Endothelial cell of umbilical vein (primary cell): ENCODE data around the gene ERLEC1. TPM values are rescaled to one million over a fixed set of nuclear protein-coding genes. Genes with fewer than 3 reads are reported as not detected.

Experiments used
- BruUV-seq: library from RNA; stranded (reverse); fragments of 400-500 nt; replicated peaks from 2 replicates; lab custom pipeline; 2021; lab: Mats Ljungman, UMichigan
- CTCF ChIA-PET: fragments of 300-600, 350-600 bp; sonication (Branson Sonifier 250); formaldehyde crosslinking; loops from one replicate; lab custom pipeline; 2021; ENCODE audit warnings: antibody characterized with exemption, inconsistent platforms; lab: Charles Lee
- POLR2A ChIA-PET: fragments of 300-600, 350-600 bp; sonication (Branson Sonifier 250); formaldehyde crosslinking; loops from one replicate; lab custom pipeline; 2021; ENCODE audit warnings: antibody characterized with exemption, inconsistent platforms; lab: Charles Lee
- DNase-seq: peaks from one replicate; pipeline ENCODE4 v3.0.0-alpha.2; 2011; ENCODE audit warnings: low read depth, low spot score
- FAIRE-seq: peaks from 2 replicates; lab custom pipeline; 2011; peaks lifted over from hg19 to GRCh38; lab: Jason Lieb, UNC
- H2AFZ ChIP-seq: 2 replicates; pipeline ENCODE4 v1.6.0; 2012; ENCODE audit warnings: low read depth, low read length, control low read depth, inconsistent platforms
- H3K27ac ChIP-seq: 2 replicates; pipeline ENCODE4 v1.5.1; 2011; ENCODE audit warnings: low read depth, mild to moderate bottlenecking, control low read depth, low read length, moderate library complexity; ENCODE audit not compliant: insufficient read depth
- H3K27me3 ChIP-seq, 2 experiments: 2 replicates each; pipeline versions ENCODE4 v1.6.0 to v1.6.1; 2011; ENCODE audit warnings: low read length in 2 of 2, mixed read lengths in 1 of 2; ENCODE audit not compliant: control insufficient read depth in 2 of 2, insufficient read depth in 2 of 2
- H3K36me3 ChIP-seq, 2 experiments: 2 replicates in 1 of 2; 3 replicates in 1 of 2; pipeline ENCODE4 v1.5.1; 2011; ENCODE audit warnings: low read length in 2 of 2, mild to moderate bottlenecking in 1 of 2, moderate library complexity in 1 of 2; ENCODE audit not compliant: control insufficient read depth in 2 of 2, insufficient read depth in 2 of 2; ENCODE audit errors: extremely low read depth in 1 of 2
- H3K4me1 ChIP-seq: 3 replicates; pipeline ENCODE4 v1.5.1; 2011; ENCODE audit warnings: mild to moderate bottlenecking, low read length; ENCODE audit not compliant: control insufficient read depth, insufficient read depth; ENCODE audit errors: extremely low read depth
- H3K4me2 ChIP-seq: 2 replicates; pipeline ENCODE4 v1.6.1; 2011; ENCODE audit warnings: low read length, control low read depth, mixed read lengths; ENCODE audit not compliant: insufficient read depth
- H3K4me3 ChIP-seq, 3 experiments: fragments of 200-600 bp in 1 of 3; sonication (generic), shearing (Covaris generic) in 1 of 3; replicated peaks in 1 of 3; 2 replicates each; pipeline ENCODE4 v1.5.1; 2011 to 2016; ENCODE audit warnings: control low read depth in 3 of 3, low read length in 3 of 3, mild to moderate bottlenecking in 2 of 3, inconsistent platforms in 1 of 3, low read depth in 1 of 3, moderate library complexity in 1 of 3; ENCODE audit not compliant: insufficient read depth in 1 of 3
- H3K79me2 ChIP-seq: 2 replicates; pipeline ENCODE4 v1.6.0; 2012; ENCODE audit warnings: low read length, inconsistent platforms; ENCODE audit not compliant: control insufficient read depth, insufficient read depth
- H3K9ac ChIP-seq: replicated peaks from 2 replicates; pipeline ENCODE3; 2011; ENCODE audit warnings: low read length, control low read depth; ENCODE audit not compliant: insufficient read depth; ENCODE audit errors: extremely low read depth
- H3K9me1 ChIP-seq: replicated peaks from 3 replicates; pipeline ENCODE4 v1.6.0; 2011; ENCODE audit warnings: mild to moderate bottlenecking, low read length; ENCODE audit not compliant: control insufficient read depth, insufficient read depth; ENCODE audit errors: extremely low read depth
- H3K9me3 ChIP-seq: replicated peaks from 2 replicates; pipeline ENCODE4 v1.5.1; 2012; ENCODE audit warnings: low read length, inconsistent platforms; ENCODE audit not compliant: control insufficient read depth, insufficient read depth
- H4K20me1 ChIP-seq: replicated peaks from 2 replicates; pipeline ENCODE3; 2011; ENCODE audit warnings: mild to moderate bottlenecking, low read length; ENCODE audit not compliant: control insufficient read depth, insufficient read depth; ENCODE audit errors: extremely low read depth
- CTCF ChIP-seq, 2 donors: IDR thresholded peaks; 1 replicate in 1 of 2; 2 replicates in 1 of 2; pipeline ENCODE4 v1.5.1; 2011; ENCODE audit warnings: low read length in 2 of 2, mild to moderate bottlenecking in 2 of 2, moderate library complexity in 2 of 2, control low read depth in 1 of 2, inconsistent platforms in 1 of 2, low read depth in 1 of 2; ENCODE audit not compliant: insufficient read depth in 1 of 2; ENCODE audit errors: extremely low read depth in 1 of 2
- EZH2 ChIP-seq: IDR thresholded peaks from 2 replicates; pipeline ENCODE4 v1.6.1; 2012; ENCODE audit warnings: borderline replicate concordance, low read depth, mild to moderate bottlenecking, moderate library complexity, low read length, inconsistent platforms; ENCODE audit not compliant: severe bottlenecking
- FOS ChIP-seq: IDR thresholded peaks from 2 replicates; pipeline ENCODE4 v1.6.1; 2011; ENCODE audit warnings: mild to moderate bottlenecking, low read length, moderate library complexity, borderline replicate concordance; ENCODE audit not compliant: insufficient read depth
- GATA2 ChIP-seq: IDR thresholded peaks from 2 replicates; pipeline ENCODE4 v1.7.0; 2011; ENCODE audit warnings: low read depth, mild to moderate bottlenecking, moderate library complexity, mixed read lengths, low read length; ENCODE audit not compliant: insufficient read length, insufficient read depth
- JUN ChIP-seq: IDR thresholded peaks from 2 replicates; pipeline ENCODE4 v1.6.1; 2011; ENCODE audit warnings: borderline replicate concordance, low read depth; ENCODE audit not compliant: insufficient read length, insufficient read depth
- MYC ChIP-seq: IDR thresholded peaks from one replicate; pipeline ENCODE4 v1.6.1; 2011; ENCODE audit warnings: mild to moderate bottlenecking, low read depth, low read length
- POLR2A ChIP-seq: IDR thresholded peaks from 2 replicates; pipeline ENCODE4 v1.6.1; 2012; ENCODE audit warnings: low read depth, mild to moderate bottlenecking, control low read depth, low read length
- POLR2AphosphoS5 ChIP-seq: IDR thresholded peaks from 2 replicates; pipeline ENCODE4 v1.6.1; 2012; ENCODE audit warnings: low read depth, mild to moderate bottlenecking, control low read depth, low read length, moderate library complexity; ENCODE audit not compliant: insufficient read depth
- dilution Hi-C: fragments of 300-500 bp; cut with MboI; formaldehyde crosslinking; loops from one replicate; pipeline ENCODE4 v1.15.0; 2019; ENCODE audit warnings: low sequenced_read_pairs; ENCODE audit not compliant: extremely low pct_ligation_motif_present
- intact Hi-C: fragments of 100-400 bp; cut with micrococcal nuclease; formaldehyde crosslinking; loops from one replicate; pipeline ENCODE4 v1.10.0; 2022
- polyA plus RNA-seq, 4 experiments: library from polyadenylated mRNA; depleted of rRNA in 3 of 4; stranded (reverse) in 3 of 4; unstranded in 1 of 4; fragments of >200 nt; gene quantifications; 2 replicates each; pipeline versions ENCODE4 v1.2.1 to v1.2.3, GENCODE V29; 2011 to 2012; ENCODE audit warnings: missing spikeins in 1 of 4
- total RNA-seq: library from RNA; stranded (reverse); gene quantifications from 2 replicates; pipeline ENCODE4 v1.2.3, GENCODE V29; 2021
- TF ChIP-seq, protein P1 (sequence below): IDR thresholded peaks from 2 replicates; pipeline ENCODE4 v1.6.1; 2011; ENCODE audit not compliant: insufficient read depth, insufficient read length

The ERLEC1 gene
- total and polyA plus RNA-seq, 2 donors (not counting 3 experiments of a cell fraction or from before 2014, with no cell fraction given) = 23.1 to 37.6 TPM

GRCh38 chr2:53784436-53784835, 2.4 kb upstream of the ERLEC1 start:
- intact Hi-C loops (no loop called here), dilution Hi-C loops (no loop called here)
- no peaks in the 10 kb centered on the region for H3K9me1 ChIP-seq
- TF ChIP-seq FOS (no peak), JUN (no peak), GATA2 (no peak), POLR2AphosphoS5 (no peak), CTCF (IDR thresholded peaks at IDR 0.05; ENCODE audit: extremely low read depth in 1 of 2, insufficient read depth in 1 of 2, low read depth in 1 of 2, low read length in 2 of 2) (no peak), MYC (no peak), POLR2A (no peak), EZH2 (no peak)
- TF ChIP-seq, protein P1, sequence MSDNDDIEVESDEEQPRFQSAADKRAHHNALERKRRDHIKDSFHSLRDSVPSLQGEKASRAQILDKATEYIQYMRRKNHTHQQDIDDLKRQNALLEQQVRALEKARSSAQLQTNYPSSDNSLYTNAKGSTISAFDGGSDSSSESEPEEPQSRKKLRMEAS = no peak
- H3K27me3 ChIP-seq = no peaks in the 10 kb centered on the region
- H3K4me1 ChIP-seq = peaks cover 23% of the 10 kb centered on the region
- FAIRE-seq (no peak), DNase-seq (no peak)
- ChIA-PET CTCF (no interaction called here), POLR2A (no interaction called here)
- H3K4me2 ChIP-seq = no peak overlapping the region
- H3K4me3 ChIP-seq = no peak overlapping the region
- no peak overlapping the region for H2AFZ ChIP-seq
- no peak overlapping the region for H3K27ac ChIP-seq
- no peaks in the 10 kb centered on the region for H4K20me1 ChIP-seq
- no peak overlapping the region for H3K9ac ChIP-seq
- no peaks in the 10 kb centered on the region for H3K36me3 ChIP-seq
- no TSS peak for BruUV-seq
- no peaks in the 10 kb centered on the region for H3K9me3 ChIP-seq
- peaks cover 77% of the 10 kb centered on the region for H3K79me2 ChIP-seq
